ENCODE data around the gene ANTXR2.
"Not testable (repeated sequence)": the region's sequence is repeated elsewhere in the genome, so short reads cannot be mapped to it uniquely, and the experiment has no call there.

The ANTXR2 gene

DNA sequence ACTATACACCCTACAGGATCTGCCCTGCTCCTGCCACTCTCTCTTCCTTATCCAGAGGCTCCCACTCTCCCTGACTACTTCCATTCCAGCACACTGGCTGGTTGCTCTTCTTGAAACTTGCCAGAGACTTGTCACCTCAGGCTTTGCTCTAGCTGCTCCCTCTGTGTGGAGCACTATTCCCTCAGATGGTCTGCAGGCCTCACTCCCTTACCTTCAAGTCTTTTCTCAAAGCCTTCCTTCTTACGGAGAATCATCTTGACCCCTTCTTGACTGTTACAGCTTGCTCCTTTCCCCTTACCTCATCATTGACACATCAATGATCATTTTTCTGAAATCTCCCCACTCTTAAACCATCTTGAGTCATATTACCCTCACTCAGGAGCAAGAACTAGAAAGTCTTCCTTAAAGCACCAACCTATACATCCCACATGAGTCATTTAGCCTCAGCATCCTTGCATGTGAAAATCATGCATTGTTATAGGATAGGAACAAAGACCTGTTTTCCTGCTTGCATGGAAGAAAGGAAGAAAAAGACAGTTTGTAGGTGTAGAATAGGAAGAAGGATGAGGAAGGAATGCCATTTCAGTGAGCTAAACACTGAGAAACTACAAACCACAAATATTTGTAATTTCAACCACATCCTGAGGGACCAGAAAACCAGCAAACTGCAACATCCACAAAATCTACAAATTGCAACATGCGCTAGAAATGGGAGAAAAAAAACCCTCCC, 55.7 kb downstream of the ANTXR2 start:
- peak in 1 of 2 donors; percentile 22 for DNase-seq

DNA sequence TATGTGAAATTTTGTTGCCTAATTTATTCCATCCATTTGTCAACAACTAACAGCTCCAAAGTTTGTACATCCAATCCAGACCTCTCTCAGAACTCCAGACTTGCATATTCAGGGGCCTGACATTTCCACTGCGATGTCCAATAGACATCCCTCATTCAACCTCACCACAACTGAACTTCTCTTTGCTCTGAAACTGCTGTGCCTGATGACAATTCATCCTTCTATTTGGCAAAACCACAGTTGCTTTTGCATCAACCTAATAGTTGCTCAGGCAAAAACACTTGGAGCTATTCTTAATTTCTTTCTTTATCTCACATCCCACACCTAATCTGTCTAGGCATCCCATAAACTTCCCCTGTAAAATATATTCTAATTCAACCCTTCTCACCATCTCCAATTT, 56.5 kb downstream of the ANTXR2 start:
- no peak for DNase-seq

DNA sequence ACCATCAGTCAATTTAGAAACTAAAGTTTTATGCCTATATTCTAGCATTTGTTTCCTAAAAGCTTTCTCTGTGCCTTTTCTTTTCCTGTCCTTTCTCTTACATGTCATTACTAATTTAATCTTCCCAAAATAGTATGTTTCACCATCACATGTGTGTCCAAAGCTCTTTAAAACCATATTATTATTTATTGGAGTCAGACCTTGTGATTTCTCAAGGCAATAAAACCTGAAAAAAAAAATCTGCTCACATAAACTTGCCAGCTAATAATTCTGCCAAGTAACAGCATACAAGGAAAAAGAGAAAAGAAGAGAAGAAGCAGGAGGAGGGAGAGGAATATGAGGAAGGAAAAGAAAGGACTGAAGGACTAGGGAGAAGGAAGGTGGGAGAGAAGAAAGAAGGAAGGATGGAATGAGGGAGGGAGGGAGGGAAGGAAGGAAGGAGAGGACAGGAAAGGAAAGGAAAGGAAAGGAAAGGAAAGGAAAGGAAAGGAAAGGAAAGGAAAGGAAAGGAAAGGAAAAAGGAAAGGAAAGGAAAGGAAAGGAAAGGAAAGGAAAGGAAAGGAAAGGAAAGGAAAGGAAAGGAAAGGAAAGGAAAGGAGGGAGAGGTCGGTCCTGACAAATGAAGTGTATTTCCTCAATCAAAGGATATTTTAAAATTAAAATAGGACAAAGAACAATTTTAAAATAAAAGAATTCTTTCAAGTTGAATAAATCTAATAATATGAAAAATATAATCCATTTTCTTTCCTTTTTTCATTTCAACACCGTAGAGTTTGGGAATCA, 57.4 kb downstream of the ANTXR2 start:
- no peak for DNase-seq

DNA sequence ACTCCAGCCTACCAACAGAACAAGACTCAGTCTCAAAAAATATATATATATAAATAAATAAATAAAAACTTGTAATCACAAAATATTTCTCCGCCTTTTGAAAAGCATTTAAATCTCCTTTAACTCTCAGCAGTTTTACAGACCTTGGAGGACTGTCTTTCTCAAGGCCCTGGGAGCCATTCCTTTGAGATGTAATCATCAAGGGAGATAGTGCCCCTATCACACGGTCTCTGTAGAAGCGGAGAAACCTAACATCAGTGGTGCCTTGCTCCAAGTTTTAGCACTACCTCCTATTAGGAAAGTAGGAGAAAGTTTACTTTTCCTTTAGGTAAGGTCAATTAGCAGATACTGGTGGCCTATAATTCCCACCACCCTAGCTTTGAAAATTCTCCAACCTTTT, 58.5 kb downstream of the ANTXR2 start:
- DNase-seq: no peak

DNA sequence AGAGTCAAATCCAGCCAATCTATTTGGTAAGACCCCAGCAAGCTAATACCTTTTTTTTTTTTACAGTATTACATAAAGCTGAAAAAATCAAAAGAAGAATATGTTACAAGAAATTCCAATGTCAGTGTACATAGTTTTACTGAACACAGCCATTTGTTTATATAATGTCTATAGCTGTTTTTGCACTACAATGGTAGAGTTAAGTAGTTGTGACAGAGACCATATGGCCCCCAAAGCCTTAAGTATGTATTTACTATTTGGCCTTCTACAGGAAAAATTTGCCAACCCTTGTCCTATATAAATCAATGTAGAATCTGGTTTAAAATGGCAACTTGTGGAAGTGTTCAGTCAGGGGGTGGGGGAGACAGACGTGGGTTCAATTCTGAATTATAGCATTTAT, 60.7 kb downstream of the ANTXR2 start:
- no peak for DNase-seq

DNA sequence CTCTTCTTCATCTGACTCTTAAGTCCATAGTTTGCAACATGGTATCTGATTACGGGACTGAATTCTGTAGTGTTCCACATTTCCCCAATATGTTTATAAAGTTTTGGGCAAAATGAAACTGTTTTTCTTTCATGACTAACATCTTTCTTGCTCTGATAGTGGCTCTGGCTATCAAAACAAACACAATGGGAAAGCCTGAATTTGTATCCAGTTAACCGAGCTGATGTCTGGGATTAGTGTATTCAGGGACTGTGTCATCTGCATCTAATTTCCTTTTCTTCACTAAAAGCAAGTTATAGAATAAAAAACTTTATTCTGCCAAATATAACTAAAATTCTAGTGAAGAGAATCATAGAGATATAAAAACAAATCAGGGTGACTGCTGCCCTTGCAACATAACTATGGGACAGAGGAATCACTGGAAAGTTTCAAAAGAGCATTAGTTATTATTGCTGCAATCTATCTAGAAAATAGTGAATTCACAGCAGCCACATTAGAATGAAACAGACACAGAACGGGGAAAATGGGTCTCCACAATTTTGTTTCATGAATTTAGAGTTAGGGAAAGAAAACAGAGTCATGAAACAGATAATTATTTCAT, 61.3 kb downstream of the ANTXR2 start:
- DNase-seq: no peak

DNA sequence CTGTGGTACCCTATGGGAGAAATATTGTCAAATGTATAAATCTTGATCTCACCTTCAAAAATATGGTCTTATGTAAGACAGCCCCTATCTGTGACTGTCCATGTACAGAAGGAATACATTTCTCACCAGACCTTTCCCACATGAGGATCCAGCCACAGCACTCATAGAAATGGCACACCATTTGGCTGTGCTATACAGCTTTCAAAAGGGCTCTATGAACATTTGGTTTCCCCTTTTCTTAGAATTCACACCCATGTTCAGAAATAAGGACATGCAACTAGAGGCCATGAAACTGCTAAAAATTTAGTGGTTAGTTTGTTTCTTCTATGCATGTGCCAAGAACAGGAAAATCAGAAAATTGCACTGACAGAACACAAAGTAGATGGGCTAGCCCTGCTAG, 62.7 kb downstream of the ANTXR2 start:
- no peak for DNase-seq

DNA sequence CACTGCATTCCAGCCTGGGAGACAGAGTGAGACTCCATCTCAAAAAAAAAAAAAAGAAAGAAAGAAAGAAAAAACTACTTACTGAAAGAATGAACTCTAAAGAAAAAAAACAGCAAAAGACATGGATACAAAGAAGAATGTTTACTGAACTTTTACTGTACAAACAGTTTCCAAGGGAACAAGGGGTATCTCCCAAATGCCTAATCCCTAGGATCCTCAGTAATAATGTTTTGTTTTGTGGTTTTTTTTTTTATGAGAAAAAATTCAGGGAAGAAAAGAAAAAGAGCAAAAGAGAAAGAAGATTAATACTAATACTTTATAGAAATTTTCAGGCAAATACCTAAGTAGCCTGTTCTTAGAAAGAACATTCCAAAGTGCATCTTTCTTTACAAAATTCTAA, 63.2 kb downstream of the ANTXR2 start:
- DNase-seq: no peak

DNA sequence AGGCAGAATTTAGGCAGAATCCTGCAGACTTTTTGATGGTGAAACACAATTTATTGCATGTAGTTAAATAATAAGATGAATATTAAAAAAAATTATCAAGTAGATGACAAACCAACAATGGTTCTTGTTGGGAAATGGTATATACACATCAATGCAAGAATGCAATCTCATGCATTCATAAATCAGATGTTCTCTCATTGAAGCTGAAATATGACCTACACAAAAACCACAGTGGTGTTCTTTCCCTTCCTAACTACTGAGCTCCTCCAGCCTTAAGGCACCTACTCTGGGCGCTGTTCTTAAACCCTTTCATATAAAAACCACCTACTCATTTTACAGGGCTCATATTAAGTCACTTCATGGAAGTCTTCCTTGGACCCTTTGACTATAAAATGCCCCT, 64.1 kb downstream of the ANTXR2 start:
- DNase-seq: no peak

DNA sequence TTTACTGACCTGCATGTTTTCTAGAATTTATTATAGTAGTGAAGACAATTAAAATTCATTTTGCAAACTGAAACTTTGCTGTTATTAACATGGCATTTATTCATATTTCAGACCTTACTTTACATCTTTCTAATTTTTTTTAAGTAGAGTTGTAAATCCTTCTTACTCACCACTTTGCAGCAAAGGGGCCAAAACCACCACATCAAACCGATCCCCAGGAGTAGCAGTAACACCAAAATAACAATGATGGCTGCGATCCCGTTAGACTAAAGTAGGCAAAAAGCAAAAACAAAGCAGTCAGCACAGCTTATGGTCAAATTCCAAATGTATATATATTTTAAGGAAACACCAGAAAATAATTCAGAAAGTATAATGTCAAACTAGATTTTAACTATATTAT, 64.7 kb downstream of the ANTXR2 start:
- DNase-seq: no peak

DNA sequence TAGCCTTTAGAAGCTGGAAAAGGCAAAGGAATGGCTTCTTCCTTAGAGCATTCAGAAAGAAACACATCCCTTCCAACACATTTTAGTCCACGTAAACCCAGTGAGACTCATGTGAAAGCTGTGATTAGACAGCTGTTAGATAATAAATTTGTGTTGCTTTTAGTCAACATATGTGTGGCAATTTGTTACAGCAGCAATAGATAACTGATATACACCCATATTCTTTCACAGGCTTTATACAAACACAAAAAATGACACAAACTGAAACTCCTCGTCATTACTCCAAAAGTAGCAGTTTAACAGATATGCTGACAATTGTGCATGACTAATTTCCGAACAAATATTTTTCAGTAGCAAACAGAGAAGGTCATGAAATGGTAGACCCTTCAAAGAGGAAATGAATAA, 65.3 kb downstream of the ANTXR2 start:
- peak in 1 of 2 donors; percentile 12 for DNase-seq

DNA sequence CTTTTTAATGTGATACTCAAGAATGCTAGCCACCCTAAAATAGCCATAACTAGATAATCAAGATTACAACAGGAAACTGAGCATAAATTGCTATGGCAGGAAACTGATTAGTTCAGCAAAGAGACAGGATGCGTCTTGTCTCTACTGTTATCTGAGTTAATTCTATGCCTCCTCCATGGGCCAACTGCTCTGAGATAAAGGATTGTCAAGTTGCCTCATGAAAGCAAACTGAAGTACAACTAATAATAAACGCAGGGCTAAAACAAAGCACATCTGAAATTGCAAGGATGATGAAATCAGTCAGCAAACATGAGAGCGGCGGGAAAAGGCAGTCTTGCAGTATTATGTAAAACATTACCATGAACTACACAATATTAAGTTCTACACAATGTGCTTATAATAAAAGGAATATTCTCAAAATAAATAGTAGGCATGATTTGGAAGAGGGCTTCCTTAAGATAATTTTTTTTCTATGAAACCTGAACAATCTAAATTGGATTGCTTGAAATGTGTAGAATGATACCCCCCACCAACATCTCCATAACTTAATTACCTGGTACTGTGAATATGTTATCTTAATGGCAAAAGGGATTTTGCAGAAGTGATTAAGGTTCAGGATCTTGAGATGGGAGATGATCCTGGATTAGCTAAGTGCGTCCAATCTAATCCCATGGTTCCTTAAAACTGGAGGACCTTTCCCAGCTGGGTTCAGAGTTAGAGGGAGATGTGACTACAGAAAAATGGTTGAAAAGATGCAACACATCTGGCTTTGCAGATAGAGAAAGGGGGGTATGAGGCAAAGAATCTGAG, 65.9 kb downstream of the ANTXR2 start:
- peak in 1 of 2 donors; percentile 38 for DNase-seq

DNA sequence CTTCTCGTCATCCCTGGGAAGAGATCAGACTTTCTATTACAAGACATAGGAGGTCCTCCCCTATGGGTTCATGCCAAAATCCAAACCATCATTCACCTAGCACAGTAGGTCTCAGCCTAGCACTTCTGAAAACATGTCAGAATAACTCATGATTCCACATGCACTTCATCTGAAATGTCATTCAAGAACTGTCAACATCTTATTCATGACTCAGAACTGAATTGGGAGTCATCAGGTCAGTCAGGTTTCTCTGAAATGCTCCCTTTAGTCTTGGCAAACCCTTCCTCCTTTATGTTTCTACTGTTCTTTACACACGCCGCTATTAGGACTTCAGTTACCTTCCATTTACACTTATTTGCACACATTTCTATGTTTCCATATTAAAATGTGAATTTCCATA, 67.2 kb downstream of the ANTXR2 start:
- no peak for DNase-seq

DNA sequence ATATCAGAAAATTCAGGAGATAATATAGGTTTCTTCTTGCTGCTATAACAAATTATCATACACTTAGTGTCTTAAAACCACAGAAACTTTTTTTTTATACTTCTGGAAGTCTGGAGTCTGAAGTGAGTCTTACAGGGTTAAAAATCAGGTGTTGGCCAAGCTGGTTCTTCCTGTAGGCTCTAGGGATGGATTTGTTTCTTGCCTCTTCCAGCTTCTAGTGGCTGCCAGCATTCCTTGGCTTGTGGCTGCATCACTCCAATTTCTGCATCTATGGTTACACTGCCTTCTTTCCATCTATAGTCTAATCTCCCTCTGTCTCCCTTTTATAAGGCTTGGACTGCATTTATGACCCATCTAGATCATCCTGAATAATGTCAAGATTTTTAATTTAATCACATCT, 68.7 kb downstream of the ANTXR2 start:
- DNase-seq: no peak

DNA sequence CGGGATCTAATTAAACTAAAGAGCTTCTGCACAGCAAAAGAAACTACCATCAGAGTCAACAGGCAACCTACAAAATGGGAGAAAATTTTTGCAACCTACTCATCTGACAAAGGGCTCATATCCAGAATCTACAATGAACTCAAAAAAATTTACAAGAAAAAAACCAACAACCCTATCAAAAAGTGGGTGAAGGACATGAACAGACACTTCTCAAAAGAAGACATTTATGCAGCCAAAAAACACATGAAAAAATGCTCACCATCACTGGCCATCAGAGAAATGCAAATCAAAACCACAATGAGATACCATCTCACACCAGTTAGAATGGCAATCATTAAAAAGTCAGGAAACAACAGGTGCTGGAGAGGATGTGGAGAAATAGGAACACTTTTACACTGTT, 70.5 kb downstream of the ANTXR2 start:
- not testable (repeated sequence) for DNase-seq

DNA sequence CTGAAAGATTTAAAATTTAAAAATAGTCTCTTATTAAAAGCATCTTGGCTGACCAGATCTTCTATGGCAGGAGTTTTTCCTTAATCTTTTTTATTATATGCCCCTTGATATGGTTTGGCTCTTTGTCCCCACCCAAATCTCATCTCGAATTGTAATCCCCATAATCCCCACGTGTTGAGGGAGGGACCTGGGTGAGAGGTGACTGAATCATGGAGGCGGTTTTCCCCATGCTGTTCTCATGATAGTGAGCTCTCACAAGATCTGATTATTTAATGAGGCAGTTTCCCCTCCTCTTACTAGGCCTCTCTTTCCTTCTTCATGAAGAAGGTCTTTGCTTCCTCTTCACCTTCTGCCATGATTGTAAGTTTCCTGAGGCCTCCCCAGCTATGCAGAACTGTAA, 74.0 kb downstream of the ANTXR2 start:
- not testable (repeated sequence) for DNase-seq

DNA sequence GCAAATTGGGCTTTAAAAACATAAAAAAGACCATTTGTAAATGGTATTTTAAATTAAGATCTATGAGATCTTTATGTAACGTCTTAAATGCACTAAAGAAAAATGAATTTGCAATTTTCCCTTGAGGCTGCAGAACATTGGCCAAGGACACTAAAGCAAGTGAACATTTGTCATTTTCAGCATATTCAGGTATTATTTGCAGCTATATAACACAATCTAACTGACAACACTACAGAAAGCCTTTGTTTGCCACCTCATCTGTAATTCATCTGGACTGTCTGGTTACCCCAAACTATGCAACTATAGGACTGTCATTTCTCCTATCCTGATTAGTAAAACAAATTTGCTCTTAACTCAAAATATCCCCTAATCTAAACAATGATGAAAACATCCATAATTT, 74.8 kb downstream of the ANTXR2 start:
- no peak for DNase-seq

DNA sequence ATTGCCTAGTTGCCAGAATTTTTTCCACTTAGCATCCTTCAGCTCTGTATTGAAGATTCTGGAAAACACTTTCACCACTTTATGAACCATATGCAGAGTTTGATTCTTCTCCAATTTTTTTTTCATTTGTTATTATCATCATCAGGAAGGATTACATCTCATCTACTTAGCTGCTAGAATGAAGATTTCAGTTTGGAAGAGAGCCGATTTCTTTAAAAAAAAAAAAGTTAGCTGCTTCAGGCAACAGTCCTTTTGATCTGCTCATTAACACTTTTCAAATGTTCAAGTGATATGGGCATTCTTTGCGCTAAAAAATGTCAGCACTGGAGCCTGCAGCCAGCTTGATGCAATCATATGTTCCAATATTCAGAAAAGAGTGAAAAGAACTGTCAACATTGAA, 76.2 kb downstream of the ANTXR2 start:
- DNase-seq: no peak

DNA sequence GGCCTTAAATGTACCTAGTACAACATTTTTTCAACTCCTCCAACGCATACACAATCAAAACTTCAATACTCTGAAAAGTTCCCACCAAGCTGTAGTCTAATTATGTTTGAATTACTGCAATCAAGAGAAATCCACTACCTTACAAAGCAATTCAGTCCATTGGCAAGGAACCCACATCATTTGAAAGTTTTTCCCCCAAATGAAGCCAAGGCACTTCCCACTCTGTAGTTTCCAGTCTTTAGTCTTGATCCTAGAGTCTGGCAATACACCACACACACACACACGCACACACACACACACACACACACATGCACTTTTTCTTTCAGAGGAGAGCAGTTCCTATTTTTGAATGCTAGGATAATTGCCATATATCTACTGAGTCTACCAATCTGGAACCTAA, 79.6 kb downstream of the ANTXR2 start:
- no peak for DNase-seq

DNA sequence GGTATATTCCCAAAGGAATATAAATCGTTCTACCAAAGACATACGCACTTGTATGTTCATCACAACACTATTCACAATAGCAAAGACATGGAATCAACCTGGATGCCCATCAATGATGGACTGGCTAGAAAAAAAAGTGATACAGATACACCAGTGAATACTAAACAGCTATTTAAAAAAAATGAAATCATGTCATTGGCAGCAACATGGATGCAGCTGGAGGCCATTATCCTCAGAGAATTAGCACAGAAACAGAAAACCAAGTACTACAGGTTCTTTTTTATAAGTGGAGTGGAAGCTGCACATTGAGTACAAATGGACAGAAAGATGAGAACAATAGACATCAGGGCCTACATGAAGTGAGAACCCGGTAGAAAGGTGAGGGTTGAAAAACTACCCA, 81.4 kb downstream of the ANTXR2 start:
- no peak for DNase-seq

DNA sequence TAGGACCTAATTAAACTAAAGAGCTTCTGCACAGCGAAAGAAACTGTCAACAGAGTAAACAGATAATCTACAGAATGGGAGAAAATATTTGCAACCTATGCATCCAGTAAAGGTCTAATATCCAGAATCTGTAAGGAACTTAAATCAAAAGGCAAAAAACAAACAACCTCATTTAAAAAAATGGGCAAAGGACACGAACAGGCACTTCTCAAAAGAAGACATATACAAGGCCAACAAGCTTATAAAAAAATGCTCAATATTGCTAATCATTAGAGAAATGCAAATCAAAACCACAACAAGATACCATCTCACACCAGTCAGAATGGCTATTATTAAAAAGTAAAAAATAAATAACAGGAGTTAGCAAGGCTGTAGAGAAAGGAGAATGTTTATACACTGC, 81.9 kb downstream of the ANTXR2 start:
- not testable (repeated sequence) for DNase-seq

DNA sequence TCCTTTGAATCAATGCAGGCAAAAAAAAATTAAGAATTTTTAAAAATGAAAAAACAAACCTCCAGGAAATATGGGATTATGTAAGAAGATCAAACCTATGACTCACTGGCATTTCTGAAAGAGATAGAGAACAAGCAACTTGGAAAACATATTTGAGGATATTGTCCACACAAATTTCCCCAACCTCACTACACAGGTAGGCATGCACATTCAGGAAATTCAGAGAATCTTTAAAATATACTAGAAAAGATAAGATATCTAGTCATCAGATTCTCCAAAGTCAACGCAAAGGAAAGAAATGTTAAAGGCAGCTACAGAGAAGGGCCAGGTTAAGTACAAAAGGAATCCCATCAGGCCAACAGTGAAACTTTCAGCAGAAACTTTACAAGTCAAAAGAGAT, 85.6 kb downstream of the ANTXR2 start:
- no peak for DNase-seq

DNA sequence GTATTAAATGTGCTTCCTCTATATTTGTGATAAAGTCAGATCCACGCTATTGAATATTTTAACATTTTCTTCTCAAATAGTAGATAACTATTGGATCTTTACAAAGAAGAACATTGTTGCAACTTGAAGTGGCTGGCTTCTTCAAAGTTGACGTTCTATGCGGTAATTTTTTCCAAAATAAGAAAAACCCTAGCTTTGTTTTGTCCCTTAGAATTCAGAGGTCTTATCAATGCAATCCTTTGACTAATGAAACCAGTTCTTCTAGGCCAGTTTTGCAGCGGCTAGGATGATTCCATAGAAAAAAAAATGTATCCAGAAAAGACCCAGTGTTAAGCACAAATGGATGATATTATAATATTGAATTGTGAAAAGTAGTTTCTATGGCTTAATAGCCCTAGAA, 89.6 kb downstream of the ANTXR2 start:
- no peak for DNase-seq

Data from CD4-positive, alpha-beta T cell treated with Interleukin-1 beta for 1 hour (primary cell).